ENCODE data around the gene PTPN2.

The PTPN2 gene

GRCh38 chr18:12821408-12821807, 62.6 kb downstream of the PTPN2 start (continued):
- TF ChIP-seq ZSCAN18 (tag by site-specific recombination; IDR thresholded peaks at IDR 0.05): no peak
- TF ChIP-seq ZNF660 (tag by site-specific recombination; IDR thresholded peaks at IDR 0.05): no peak

GRCh38 chr18:12820506-12820905, 63.5 kb downstream of the PTPN2 start:
- ChIA-PET CTCF (interaction anchor here (0.7 kb wide), 1 partner anchor 20 kb away, joined by 3 read pairs; no protein-coding TSS in a partner anchor), POLR2A (no interaction called here)
- peaks cover 12% of the 10 kb centered on the region in 2 experiments for H3K36me3 ChIP-seq (ENCODE audit: control insufficient read depth in 2 of 2, insufficient read depth in 1 of 2, low read length in 2 of 2)

More at GRCh38 chr18:12820506-12820905, 63.5 kb downstream of the PTPN2 start:
- Histone ChIP-seq H3K4me3 (ENCODE audit: low read depth, low read length) (no peak overlapping the region), H3K27ac (ENCODE audit: extremely low read depth, low read depth, low read length) (no peak overlapping the region), H3K4me1 (ENCODE audit: control insufficient read depth, insufficient read depth, low read length) (no peaks in the 10 kb centered on the region), H3K9me3 (ENCODE audit: control insufficient read depth, insufficient read depth, low read depth, low read length) (no peaks in the 10 kb centered on the region)
- no peak for TF ChIP-seq PRDM2 (tag by site-specific recombination; IDR thresholded peaks at IDR 0.05; ENCODE audit: borderline replicate concordance)
- no peak for TF ChIP-seq ZNF112 (tag by site-specific recombination; IDR thresholded peaks at IDR 0.05)
- no peak for TF ChIP-seq ZFP37 (tag by site-specific recombination; IDR thresholded peaks at IDR 0.05)
- no peak for TF ChIP-seq ZNF292 (tag by site-specific recombination; IDR thresholded peaks at IDR 0.05; ENCODE audit: borderline replicate concordance, low read depth)
- no peak for TF ChIP-seq ZNF514 (tag by site-specific recombination; IDR thresholded peaks at IDR 0.05)
- no peak for TF ChIP-seq ZNF548 (tag by site-specific recombination; IDR thresholded peaks at IDR 0.05)
- TF ChIP-seq ZNF585B (tag by site-specific recombination; IDR thresholded peaks at IDR 0.05): no peak
- TF ChIP-seq ZBTB26 (tag by site-specific recombination; optimal IDR thresholded peaks at IDR 0.05): no peak
- TF ChIP-seq GLI2 (tag by site-specific recombination; IDR thresholded peaks at IDR 0.05; ENCODE audit: borderline replicate concordance, low read depth): no peak
- no peak for TF ChIP-seq ZNF621 (tag by site-specific recombination; IDR thresholded peaks at IDR 0.05)
- no peak for TF ChIP-seq ZNF624 (tag by site-specific recombination; IDR thresholded peaks at IDR 0.05)
- no peak for TF ChIP-seq YY2 (tag by site-specific recombination; IDR thresholded peaks at IDR 0.05)
- no peak for TF ChIP-seq PRDM4 (tag by site-specific recombination; IDR thresholded peaks at IDR 0.05)
- TF ChIP-seq GFI1B (tag by site-specific recombination; IDR thresholded peaks at IDR 0.05): no peak
- no peak for TF ChIP-seq ZNF704 (tag by site-specific recombination; IDR thresholded peaks at IDR 0.05)
- TF ChIP-seq ZNF10 (tag by site-specific recombination; IDR thresholded peaks at IDR 0.05): no peak
- no peak for TF ChIP-seq ZBTB10 (tag by site-specific recombination; IDR thresholded peaks at IDR 0.05)
